Gastroesophageal sphincter (tissue), 3 donors: ENCODE data around the gene GPR55.

Experiments used
- CTCF ChIP-seq, 4 experiments: fragments of 200-600 bp in 2 of 4; fragments of 450-650 bp in 2 of 4; sonication (generic) in 1 of 4; IDR thresholded peaks; one replicate each; pipeline ENCODE4 v1.5.1; 2017 to 2019; ENCODE audit warnings: antibody characterized with exemption in 4 of 4, mild to moderate bottlenecking in 2 of 4, moderate library complexity in 2 of 4
- POLR2AphosphoS5 ChIP-seq: sonication (generic); formaldehyde crosslinking; IDR thresholded peaks from one replicate; pipeline ENCODE4 v1.6.1; 2017; ENCODE audit warnings: antibody characterized with exemption

GRCh38 chr2:230949966-230950873 lies 25.2 kb upstream of the GPR55 start:
- no peak for TF ChIP-seq CTCF (IDR thresholded peaks at IDR 0.05)
- no peak for TF ChIP-seq POLR2AphosphoS5
